BLaER1 (cell line): Measurements from ENCODE around the gene SPACA6.
"Not testable (repeated sequence)": the region's sequence is repeated elsewhere in the genome, so short reads cannot be mapped to it uniquely, and the experiment has no call there.

Experiments
- H3K27ac ChIP-seq: shearing (Covaris generic); formaldehyde crosslinking; 2 replicates; pipeline ENCODE4 v1.8.1; 2022
- H3K27me3 ChIP-seq: shearing (Covaris generic); formaldehyde crosslinking; 2 replicates; pipeline ENCODE4 v1.8.1; 2022
- H3K36me3 ChIP-seq: shearing (Covaris generic); formaldehyde crosslinking; 2 replicates; pipeline ENCODE4 v1.8.1; 2022
- H3K4me1 ChIP-seq: shearing (Covaris generic); formaldehyde crosslinking; 2 replicates; pipeline ENCODE4 v1.8.1; 2022
- H3K4me2 ChIP-seq: shearing (Covaris generic); formaldehyde crosslinking; 2 replicates; pipeline ENCODE4 v1.8.1; 2022
- H3K4me3 ChIP-seq: shearing (Covaris generic); formaldehyde crosslinking; 2 replicates; pipeline ENCODE4 v1.8.1; 2022
- H3K9ac ChIP-seq: shearing (Covaris generic); formaldehyde crosslinking; 2 replicates; pipeline ENCODE4 v1.8.1; 2022
- H3K9me3 ChIP-seq: shearing (Covaris generic); formaldehyde crosslinking; 2 replicates; pipeline ENCODE4 v1.8.1; 2022
- H4K20me1 ChIP-seq: shearing (Covaris generic); formaldehyde crosslinking; 2 replicates; pipeline ENCODE4 v1.8.1; 2022
- Cebpa-rat ChIP-seq: shearing (Covaris generic); IDR thresholded peaks from 2 replicates; pipeline ENCODE4 v1.8.1; 2022

SPACA6 gene

DNA sequence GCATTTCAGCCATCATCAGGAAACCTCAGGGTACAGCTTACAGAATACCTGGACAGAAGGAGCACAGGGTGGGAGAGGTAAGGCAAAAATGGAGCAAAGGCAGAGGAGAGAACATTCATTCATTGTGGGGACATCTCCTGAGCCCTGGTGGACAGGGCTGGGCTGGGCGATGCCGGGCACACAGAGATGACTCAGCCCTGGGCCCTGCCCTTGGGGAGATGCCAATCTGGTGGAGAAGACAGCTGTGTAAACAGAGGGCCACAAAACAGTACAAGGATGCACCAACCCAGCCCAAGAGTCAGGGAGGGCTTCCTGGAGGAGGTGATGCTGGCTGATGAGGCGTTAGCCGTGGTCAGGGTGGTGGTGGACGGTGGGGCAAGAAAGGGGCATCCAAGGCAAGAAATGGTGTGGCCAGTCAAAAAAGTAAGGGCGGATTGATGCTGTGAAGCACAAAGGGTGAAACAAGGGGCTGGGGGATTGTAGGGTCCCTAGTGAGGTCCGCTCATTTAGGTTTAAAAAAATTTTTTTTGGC, 34.3 kb downstream of the SPACA6 start:
- no peak overlapping the region for H3K9ac ChIP-seq
- no peak overlapping the region for H3K4me3 ChIP-seq
- peaks cover 19% of the 10 kb centered on the region for H3K9me3 ChIP-seq
- no peak for TF ChIP-seq Cebpa-rat
- H3K36me3 ChIP-seq, result no peaks in the 10 kb centered on the region
- peaks cover 62% of the 10 kb centered on the region for H3K4me1 ChIP-seq
- no peaks in the 10 kb centered on the region for H3K27me3 ChIP-seq
- H3K27ac ChIP-seq, result peak overlapping the region; percentile 71
- H3K4me2 ChIP-seq, result peak overlapping the region; percentile 87
- H4K20me1 ChIP-seq, result no peaks in the 10 kb centered on the region

DNA sequence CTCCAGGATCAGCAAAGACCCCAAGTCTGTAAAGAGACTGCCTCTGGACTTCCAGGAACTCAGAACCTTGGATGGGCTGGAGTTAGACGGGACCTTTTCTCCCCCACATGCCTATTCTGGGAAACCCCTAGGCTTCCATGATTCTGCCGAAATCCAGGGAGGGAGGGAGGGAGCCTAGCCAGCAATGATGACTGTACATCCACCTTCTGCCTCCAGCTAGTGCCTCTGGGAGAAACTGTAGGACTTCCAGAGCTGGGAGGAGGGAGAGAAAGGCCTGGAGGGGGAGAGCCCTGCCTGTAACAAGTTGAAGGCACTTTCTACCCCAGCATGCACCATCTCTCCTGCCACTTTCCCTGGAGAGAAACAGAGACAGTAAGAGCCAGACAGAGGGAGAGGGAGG, 36.7 kb downstream of the SPACA6 start:
- Histone ChIP-seq H3K36me3 (no peaks in the 10 kb centered on the region), H3K27me3 (no peaks in the 10 kb centered on the region), H3K9ac (no peak overlapping the region), H3K27ac (no peak overlapping the region), H3K4me3 (no peak overlapping the region), H4K20me1 (no peaks in the 10 kb centered on the region), H3K4me2 (no peak overlapping the region), H3K9me3 (peaks cover 19% of the 10 kb centered on the region), H3K4me1 (peaks cover 38% of the 10 kb centered on the region)
- no peak for TF ChIP-seq Cebpa-rat

- Histone ChIP-seq H3K9ac (no peak overlapping the region), H3K9me3 (peaks cover 19% of the 10 kb centered on the region), H3K4me1 (peaks cover 14% of the 10 kb centered on the region), H4K20me1 (no peaks in the 10 kb centered on the region), H3K4me3 (no peak overlapping the region), H3K4me2 (no peak overlapping the region), H3K36me3 (no peaks in the 10 kb centered on the region), H3K27me3 (no peaks in the 10 kb centered on the region), H3K27ac (no peak overlapping the region)
- no peak for TF ChIP-seq Cebpa-rat
These were observed 40.8 kb downstream of the SPACA6 start for GRCh38 chr19:51733742-51734522.

- Histone ChIP-seq H3K4me2 (peak overlapping the region; percentile 44), H3K36me3 (no peaks in the 10 kb centered on the region), H3K9ac (no peak overlapping the region), H3K9me3 (peaks cover 8% of the 10 kb centered on the region), H3K4me1 (peaks cover 14% of the 10 kb centered on the region), H4K20me1 (no peaks in the 10 kb centered on the region), H3K27ac (no peak overlapping the region), H3K4me3 (no peak overlapping the region), H3K27me3 (no peaks in the 10 kb centered on the region)
- no peak for TF ChIP-seq Cebpa-rat
These were observed 42.8 kb downstream of the SPACA6 start for GRCh38 chr19:51735759-51736449.

GRCh38 chr19:51737389-51737788, 44.3 kb downstream of the SPACA6 start:
- H3K4me2 ChIP-seq, result no peak overlapping the region
- H3K27me3 ChIP-seq, result no peaks in the 10 kb centered on the region
- H3K36me3 ChIP-seq, result no peaks in the 10 kb centered on the region
- no peak overlapping the region for H3K27ac ChIP-seq
- no peaks in the 10 kb centered on the region for H4K20me1 ChIP-seq
- TF ChIP-seq Cebpa-rat, result no peak
- H3K9ac ChIP-seq, result no peak overlapping the region
- peaks cover 14% of the 10 kb centered on the region for H3K4me1 ChIP-seq
- no peaks in the 10 kb centered on the region for H3K9me3 ChIP-seq
- no peak overlapping the region for H3K4me3 ChIP-seq

DNA sequence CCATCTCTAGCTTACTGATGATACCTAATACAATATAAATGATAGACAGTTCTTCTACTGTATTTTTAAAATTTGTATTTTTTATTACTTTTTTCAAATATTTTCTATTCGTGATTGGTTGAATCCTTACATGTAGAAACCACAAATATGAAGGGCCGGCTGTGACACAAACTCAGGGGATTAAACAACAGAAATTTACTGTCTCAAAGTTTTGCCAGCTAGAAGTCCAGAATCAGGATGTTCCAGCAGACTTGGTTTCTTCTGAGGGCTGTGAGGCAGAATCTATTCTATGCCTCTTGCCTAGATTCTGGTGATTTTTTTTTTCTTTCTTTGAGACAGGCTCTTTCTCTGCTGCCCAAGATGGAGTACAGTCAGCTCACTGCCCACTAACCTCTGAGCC, 44.8 kb downstream of the SPACA6 start:
- no peak for TF ChIP-seq Cebpa-rat
- no peak overlapping the region for H3K27ac ChIP-seq
- H3K9me3 ChIP-seq, result no peaks in the 10 kb centered on the region
- no peak overlapping the region for H3K9ac ChIP-seq
- no peaks in the 10 kb centered on the region for H4K20me1 ChIP-seq
- peaks cover 17% of the 10 kb centered on the region for H3K4me1 ChIP-seq
- H3K27me3 ChIP-seq, result no peaks in the 10 kb centered on the region
- no peak overlapping the region for H3K4me2 ChIP-seq
- no peak overlapping the region for H3K4me3 ChIP-seq
- no peaks in the 10 kb centered on the region for H3K36me3 ChIP-seq

GRCh38 chr19:51738523-51738922, 45.4 kb downstream of the SPACA6 start:
- H3K4me2 ChIP-seq, H4K20me1 ChIP-seq, H3K9me3 ChIP-seq, H3K4me3 ChIP-seq, H3K9ac ChIP-seq, H3K27ac ChIP-seq, H3K27me3 ChIP-seq, H3K36me3 ChIP-seq: not testable (repeated sequence)
- peaks cover 23% of the 10 kb centered on the region for H3K4me1 ChIP-seq

GRCh38 chr19:51739466-51740213, 46.5 kb downstream of the SPACA6 start:
- no peaks in the 10 kb centered on the region for H3K27me3 ChIP-seq
- no peak overlapping the region for H3K4me3 ChIP-seq
- H4K20me1 ChIP-seq, result no peaks in the 10 kb centered on the region
- H3K9me3 ChIP-seq, result no peaks in the 10 kb centered on the region
- H3K4me1 ChIP-seq, result peaks cover 23% of the 10 kb centered on the region
- no peak overlapping the region for H3K27ac ChIP-seq
- H3K4me2 ChIP-seq, result no peak overlapping the region
- no peaks in the 10 kb centered on the region for H3K36me3 ChIP-seq
- no peak for TF ChIP-seq Cebpa-rat
- no peak overlapping the region for H3K9ac ChIP-seq

GRCh38 chr19:51740356-51740755, 47.2 kb downstream of the SPACA6 start:
- Histone ChIP-seq H3K9ac (no peak overlapping the region), H3K27ac (no peak overlapping the region), H3K4me2 (no peak overlapping the region), H3K27me3 (no peaks in the 10 kb centered on the region), H3K36me3 (no peaks in the 10 kb centered on the region), H4K20me1 (no peaks in the 10 kb centered on the region), H3K9me3 (no peaks in the 10 kb centered on the region), H3K4me3 (no peak overlapping the region), H3K4me1 (peaks cover 22% of the 10 kb centered on the region)
- TF ChIP-seq Cebpa-rat, result no peak

DNA sequence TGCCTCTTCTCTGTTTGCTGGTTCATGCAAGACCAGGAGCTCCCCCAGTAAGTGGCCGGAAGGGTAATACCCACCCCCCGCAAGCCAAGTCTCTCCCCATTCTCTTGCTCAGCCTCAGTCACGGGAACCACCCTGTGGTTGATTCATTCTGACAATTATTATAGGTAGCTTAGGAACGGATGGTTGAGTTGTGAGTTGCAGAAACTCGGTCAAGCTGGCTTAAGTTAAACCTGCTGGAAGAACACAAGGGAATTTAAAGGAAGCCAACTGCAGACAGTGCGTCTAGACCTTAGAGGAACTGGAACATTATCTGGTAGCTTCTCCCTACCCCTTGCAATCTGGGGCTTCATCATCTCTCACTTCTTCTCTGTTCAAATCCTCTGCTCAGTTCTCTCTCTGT, 49.7 kb downstream of the SPACA6 start:
- H3K4me2 ChIP-seq, result no peak overlapping the region
- H3K27me3 ChIP-seq, result no peaks in the 10 kb centered on the region
- TF ChIP-seq Cebpa-rat, result no peak
- H3K9me3 ChIP-seq, result no peaks in the 10 kb centered on the region
- H4K20me1 ChIP-seq, result no peaks in the 10 kb centered on the region
- no peak overlapping the region for H3K4me3 ChIP-seq
- no peak overlapping the region for H3K9ac ChIP-seq
- no peaks in the 10 kb centered on the region for H3K36me3 ChIP-seq
- H3K27ac ChIP-seq, result no peak overlapping the region
- peaks cover 9% of the 10 kb centered on the region; the same call in 1 of the 2 replicates for H3K4me1 ChIP-seq
